Smooth muscle cell (in vitro differentiated cells): ENCODE measurements around the gene DHX30. TPM values are rescaled to one million over a fixed set of nuclear protein-coding genes. Genes with fewer than 3 reads are reported as not detected.

Source experiments
- DNase-seq: peaks from one replicate; lab custom pipeline; 2025; ENCODE audit not compliant: unreplicated experiment; lab: John Stamatoyannopoulos, UW
- H2AFZ ChIP-seq: fragments of 200-600 bp; sonication (generic); 2 replicates; pipeline ENCODE4 v1.6.0; 2016; ENCODE audit warnings: antibody characterized with exemption, low read depth, mild to moderate bottlenecking
- H3F3A ChIP-seq: fragments of 200-600 bp; sonication (generic); 2 replicates; pipeline ENCODE4 v1.6.0; 2017; ENCODE audit warnings: antibody characterized with exemption, low read depth
- H3K27ac ChIP-seq: fragments of 200-600 bp; sonication (generic); 2 replicates; pipeline ENCODE4 v1.5.1; 2016; ENCODE audit warnings: low read depth, mild to moderate bottlenecking
- H3K27me3 ChIP-seq: fragments of 200-600 bp; sonication (generic); 2 replicates; pipeline ENCODE4 v1.6.1; 2016; ENCODE audit warnings: low read depth, mild to moderate bottlenecking
- H3K36me3 ChIP-seq: fragments of 200-600 bp; sonication (generic); 2 replicates; pipeline ENCODE4 v1.5.1; 2016; ENCODE audit warnings: low read depth
- H3K4me1 ChIP-seq: fragments of 200-600 bp; sonication (generic); 2 replicates; pipeline ENCODE4 v1.5.1; 2016; ENCODE audit warnings: low read depth
- H3K4me2 ChIP-seq: fragments of 200-600 bp; sonication (generic); 2 replicates; pipeline ENCODE4 v1.6.0; 2016; ENCODE audit warnings: mild to moderate bottlenecking
- H3K4me3 ChIP-seq: fragments of 200-600 bp; sonication (generic); 2 replicates; pipeline ENCODE4 v1.5.1; 2016; ENCODE audit warnings: mild to moderate bottlenecking
- H3K79me2 ChIP-seq: fragments of 200-600 bp; sonication (generic); 2 replicates; pipeline ENCODE4 v1.6.0; 2016; ENCODE audit warnings: low read depth, mild to moderate bottlenecking
- H3K9ac ChIP-seq: fragments of 200-600 bp; sonication (generic); 2 replicates; pipeline ENCODE4 v1.6.0; 2016; ENCODE audit warnings: low read depth
- H3K9me3 ChIP-seq: fragments of 200-600 bp; sonication (generic); replicated peaks from 2 replicates; pipeline ENCODE4 v1.5.1; 2016; ENCODE audit warnings: low read depth
- H4K20me1 ChIP-seq: fragments of 200-600 bp; sonication (generic); 2 replicates; pipeline ENCODE4 v1.6.0; 2016; ENCODE audit warnings: low read depth
- WGBS: methylation state at CpG from one replicate; pipeline ENCODE4 v1.1.7; 2016; ENCODE audit warnings: low lambda C conversion rate; 5-methylcytosine and 5-hydroxymethylcytosine counted together
- polyA plus RNA-seq: library from polyadenylated mRNA; unstranded; fragments of >200 nt; fragmentation: Nextera tagmentation; extraction: Ambion mirVana; gene quantifications from 2 replicates; pipeline ENCODE4 v1.2.1, GENCODE V29; 2016
- total RNA-seq: library from RNA; depleted of rRNA; stranded (reverse); fragments of >200 nt; gene quantifications from 2 replicates; pipeline ENCODE4 v1.2.3, GENCODE V29; 2014
- TF ChIP-seq, protein P1 (sequence below): fragments of 200-600 bp; sonication (generic); IDR thresholded peaks from 2 replicates; pipeline ENCODE4 v1.5.1; 2017; ENCODE audit warnings: borderline replicate concordance, mild to moderate bottlenecking, antibody characterized with exemption; ENCODE audit not compliant: insufficient read depth, poor library complexity, severe bottlenecking

Gene DHX30
- total and polyA plus RNA-seq, 2 experiments from 2014 or later: 35.9 to 51.6 TPM

DNA sequence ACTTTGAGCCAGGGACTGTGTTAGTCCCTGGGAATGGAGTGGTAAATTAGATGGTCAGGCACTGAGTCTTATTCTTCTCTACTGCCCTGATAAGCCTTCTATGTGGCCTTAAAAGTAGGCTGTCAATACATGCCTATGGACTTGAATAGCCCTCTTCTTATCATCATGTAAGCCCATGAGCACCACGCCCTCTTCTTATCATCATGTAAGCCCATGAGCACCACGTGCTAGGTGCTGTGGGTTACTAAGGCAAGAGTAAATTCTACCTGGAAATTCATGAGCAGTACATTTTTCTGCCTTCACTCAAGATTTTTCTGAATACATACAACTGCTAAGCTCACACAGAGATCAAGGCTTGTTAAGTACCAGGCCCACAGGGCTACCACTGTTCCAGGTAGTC, 68.5 kb downstream of the DHX30 start:
- H3K4me2 ChIP-seq: no peak overlapping the region
- no peaks in the 10 kb centered on the region for H3K79me2 ChIP-seq
- H3F3A ChIP-seq: no peaks in the 10 kb centered on the region
- peaks cover 15% of the 10 kb centered on the region for H4K20me1 ChIP-seq
- no peak overlapping the region for H3K27ac ChIP-seq
- no peak overlapping the region for H3K4me3 ChIP-seq
- no peak for DNase-seq
- TF ChIP-seq, protein P1, sequence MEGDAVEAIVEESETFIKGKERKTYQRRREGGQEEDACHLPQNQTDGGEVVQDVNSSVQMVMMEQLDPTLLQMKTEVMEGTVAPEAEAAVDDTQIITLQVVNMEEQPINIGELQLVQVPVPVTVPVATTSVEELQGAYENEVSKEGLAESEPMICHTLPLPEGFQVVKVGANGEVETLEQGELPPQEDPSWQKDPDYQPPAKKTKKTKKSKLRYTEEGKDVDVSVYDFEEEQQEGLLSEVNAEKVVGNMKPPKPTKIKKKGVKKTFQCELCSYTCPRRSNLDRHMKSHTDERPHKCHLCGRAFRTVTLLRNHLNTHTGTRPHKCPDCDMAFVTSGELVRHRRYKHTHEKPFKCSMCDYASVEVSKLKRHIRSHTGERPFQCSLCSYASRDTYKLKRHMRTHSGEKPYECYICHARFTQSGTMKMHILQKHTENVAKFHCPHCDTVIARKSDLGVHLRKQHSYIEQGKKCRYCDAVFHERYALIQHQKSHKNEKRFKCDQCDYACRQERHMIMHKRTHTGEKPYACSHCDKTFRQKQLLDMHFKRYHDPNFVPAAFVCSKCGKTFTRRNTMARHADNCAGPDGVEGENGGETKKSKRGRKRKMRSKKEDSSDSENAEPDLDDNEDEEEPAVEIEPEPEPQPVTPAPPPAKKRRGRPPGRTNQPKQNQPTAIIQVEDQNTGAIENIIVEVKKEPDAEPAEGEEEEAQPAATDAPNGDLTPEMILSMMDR: no peak
- H3K36me3 ChIP-seq: peaks cover 2% of the 10 kb centered on the region
- 92% methylated on average over 2 of the region's 2 CpGs for WGBS
- no peak overlapping the region for H3K9ac ChIP-seq
- H3K9me3 ChIP-seq: no peaks in the 10 kb centered on the region
- peaks cover 9% of the 10 kb centered on the region for H3K4me1 ChIP-seq
- H2AFZ ChIP-seq: no peak overlapping the region
- H3K27me3 ChIP-seq: no peaks in the 10 kb centered on the region

DNA sequence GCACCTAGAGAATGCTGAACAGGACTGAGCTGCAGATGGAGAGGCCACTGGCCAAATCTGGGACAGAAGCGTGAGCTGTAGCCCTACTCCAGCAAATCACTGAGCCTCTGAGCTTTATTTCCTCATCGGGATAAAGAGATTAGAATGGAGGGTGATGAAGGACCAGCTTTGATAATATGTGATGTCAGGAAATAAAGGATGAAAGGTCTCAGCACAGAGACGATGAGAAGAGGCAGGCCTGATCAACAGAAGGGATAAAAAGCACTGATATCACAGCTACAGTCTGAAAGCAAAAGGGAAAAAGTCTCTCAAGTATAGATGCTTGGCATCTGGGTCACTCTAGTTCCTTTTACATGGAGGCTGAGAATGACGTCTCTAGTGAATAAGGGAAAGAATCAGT, 70.0 kb downstream of the DHX30 start:
- no peaks in the 10 kb centered on the region for H3K9me3 ChIP-seq
- H4K20me1 ChIP-seq: peaks cover 20% of the 10 kb centered on the region
- TF ChIP-seq, protein P1: no peak
- no peaks in the 10 kb centered on the region for H3K36me3 ChIP-seq
- H3K4me3 ChIP-seq: no peak overlapping the region
- no peak overlapping the region for H3K9ac ChIP-seq
- H3K27ac ChIP-seq: no peak overlapping the region
- DNase-seq: no peak
- H3K79me2 ChIP-seq: no peaks in the 10 kb centered on the region
- H3F3A ChIP-seq: no peaks in the 10 kb centered on the region
- H3K4me1 ChIP-seq: peaks cover 9% of the 10 kb centered on the region
- WGBS: 47% methylated on average over 4 of the region's 4 CpGs
- H2AFZ ChIP-seq: no peak overlapping the region
- H3K27me3 ChIP-seq: no peaks in the 10 kb centered on the region
- no peak overlapping the region for H3K4me2 ChIP-seq

DNA sequence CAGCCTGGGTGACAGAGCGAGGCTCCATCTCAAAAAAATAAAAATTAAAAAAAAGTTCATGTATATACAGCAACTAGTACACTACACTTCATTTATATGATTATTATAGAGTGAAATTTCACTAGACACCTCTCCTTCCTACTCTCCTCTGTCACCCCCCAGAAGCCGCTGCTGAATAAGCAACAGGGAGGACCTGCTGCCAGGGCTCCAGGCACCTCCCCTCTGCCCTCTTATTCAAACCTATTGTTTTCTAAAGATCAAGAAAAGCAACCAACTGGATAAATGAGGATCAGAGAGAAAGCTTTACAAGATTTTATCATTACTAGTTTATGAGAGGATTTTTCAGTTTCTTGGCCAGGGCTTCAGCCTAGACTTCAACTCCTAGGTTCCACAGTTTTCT, 71.5 kb downstream of the DHX30 start:
- H3K79me2 ChIP-seq: no peaks in the 10 kb centered on the region
- H3K9me3 ChIP-seq: no peaks in the 10 kb centered on the region
- peaks cover 29% of the 10 kb centered on the region for H4K20me1 ChIP-seq
- no peak overlapping the region for H3K4me3 ChIP-seq
- no peak for DNase-seq
- 100% methylated on average over 2 of the region's 2 CpGs for WGBS
- no peaks in the 10 kb centered on the region for H3K27me3 ChIP-seq
- H3K27ac ChIP-seq: no peak overlapping the region
- H3F3A ChIP-seq: no peaks in the 10 kb centered on the region
- H2AFZ ChIP-seq: no peak overlapping the region
- no peak overlapping the region for H3K9ac ChIP-seq
- H3K4me2 ChIP-seq: no peak overlapping the region
- TF ChIP-seq, protein P1: no peak
- no peaks in the 10 kb centered on the region for H3K36me3 ChIP-seq
- peaks cover 9% of the 10 kb centered on the region for H3K4me1 ChIP-seq

DNA sequence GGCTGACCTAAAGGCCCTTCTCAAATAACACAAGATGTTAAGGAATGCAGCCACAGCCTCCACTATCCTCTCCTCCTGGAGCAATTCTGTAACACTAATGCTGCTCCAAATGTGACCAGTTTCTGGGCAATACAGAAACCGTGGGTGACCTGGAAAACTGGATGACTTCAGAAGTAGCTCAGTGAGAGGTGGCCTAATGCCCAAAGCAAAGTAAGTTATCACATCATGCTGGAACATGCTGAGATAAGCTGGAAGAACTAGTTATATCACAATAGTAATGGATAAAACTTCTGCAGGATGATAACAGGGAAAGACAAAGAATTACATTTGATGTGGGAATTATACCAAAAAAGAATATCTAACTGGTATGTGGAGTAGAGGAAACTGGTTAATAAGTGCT, 72.0 kb downstream of the DHX30 start:
- no peak for DNase-seq
- Histone ChIP-seq H3K9ac (no peak overlapping the region), H3K79me2 (no peaks in the 10 kb centered on the region), H3K27ac (peak overlapping the region; percentile 17), H2AFZ (no peak overlapping the region), H3K36me3 (no peaks in the 10 kb centered on the region), H3K4me2 (no peak overlapping the region), H3K4me3 (no peak overlapping the region), H3F3A (no peaks in the 10 kb centered on the region), H3K4me1 (peaks cover 9% of the 10 kb centered on the region), H4K20me1 (peaks cover 27% of the 10 kb centered on the region), H3K9me3 (no peaks in the 10 kb centered on the region), H3K27me3 (no peaks in the 10 kb centered on the region)
- TF ChIP-seq, protein P1: no peak
- 85% methylated on average over 1 of the region's 1 CpG for WGBS
